Stimulated activated naive CD4-positive, alpha-beta T cell (primary cell): ENCODE measurements around the gene VASN.
A peak's percentile ranks its signal among the peaks of the same experiment; 100 is the strongest.

Experiments used
- DNase-seq, 6 experiments: peaks; one replicate each; lab custom pipeline; 2025; lab: John Stamatoyannopoulos, UW

The VASN gene

GRCh38 chr16:4354512-4355409 is 16.9 kb upstream of the VASN start:
- no peak for DNase-seq

GRCh38 chr16:4356820-4357219 is 14.8 kb upstream of the VASN start:
- no peak for DNase-seq

DNA sequence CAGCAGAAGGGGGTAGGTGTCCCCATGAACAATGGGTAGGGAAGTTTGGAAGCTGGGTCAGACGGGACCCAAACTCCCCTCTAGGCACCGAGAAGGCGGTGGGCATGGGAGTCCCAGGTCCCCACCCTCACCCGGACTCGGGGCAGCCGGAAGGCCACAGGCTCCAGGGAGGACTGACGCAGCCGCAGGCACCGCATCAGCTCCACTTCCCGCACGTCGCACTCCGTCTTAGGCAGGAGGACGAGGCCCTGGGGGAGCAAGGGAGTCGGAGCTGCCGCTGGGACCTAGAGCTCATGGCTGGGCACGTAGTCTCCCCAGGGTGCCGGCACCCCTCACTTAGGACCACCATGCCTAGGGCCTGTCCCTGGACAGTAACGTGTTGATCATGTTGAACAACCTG is 13.4 kb upstream of the VASN start:
- no peak for DNase-seq

- peak in 5 of 6 experiments; percentile 51 to 72 (median 62) for DNase-seq
Measured at GRCh38 chr16:4358831-4359561, 12.7 kb upstream of the VASN start.

- DNase-seq: no peak
Measured at GRCh38 chr16:4359914-4360313, 11.7 kb upstream of the VASN start.

- no peak for DNase-seq
Measured at GRCh38 chr16:4360538-4361021, 11.1 kb upstream of the VASN start.

DNA sequence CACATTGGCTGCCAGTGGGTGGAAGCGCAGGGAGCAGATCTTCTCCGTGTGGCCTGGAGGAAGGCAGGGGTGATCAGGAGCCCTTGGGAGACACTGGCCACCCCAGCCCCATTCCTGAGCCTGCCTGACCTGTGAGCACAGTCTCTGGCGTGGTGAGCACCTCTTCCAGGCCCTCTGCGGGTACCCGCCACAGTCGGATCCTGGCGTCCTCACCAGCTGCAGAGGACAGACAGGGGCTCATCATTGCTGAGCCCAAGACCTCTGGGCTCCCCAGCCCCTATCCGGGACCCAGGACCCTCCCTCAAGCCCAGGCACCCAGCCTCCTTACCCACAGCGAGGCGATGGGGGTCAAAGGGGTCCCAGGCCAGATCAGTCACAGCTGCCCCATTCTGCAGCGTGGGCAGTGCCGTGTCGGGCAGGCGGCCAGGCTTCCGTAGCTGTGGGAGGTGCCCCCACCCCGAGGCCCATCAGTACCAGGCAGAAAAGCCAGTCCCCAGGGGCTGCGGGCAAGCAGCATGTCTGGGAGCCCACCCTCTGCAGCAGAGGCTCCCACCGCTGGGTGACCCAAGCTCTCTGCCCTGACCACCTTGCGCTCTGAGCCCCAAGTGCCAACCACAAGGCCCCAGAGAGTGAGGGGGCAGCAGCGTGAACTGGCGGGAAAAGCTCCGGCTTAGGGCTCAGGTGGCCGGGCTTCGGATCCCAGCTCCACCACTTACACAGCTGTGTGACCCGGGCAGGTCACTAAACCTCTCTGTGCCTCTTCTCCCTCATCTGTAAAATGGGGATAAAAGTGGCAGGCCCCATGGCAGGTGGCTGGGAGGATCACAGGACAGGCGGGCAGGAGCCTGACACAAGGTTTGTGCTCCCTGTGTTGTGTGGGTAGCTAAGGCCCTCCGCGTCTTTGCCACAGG is 10.4 kb upstream of the VASN start:
- no peak for DNase-seq

DNA sequence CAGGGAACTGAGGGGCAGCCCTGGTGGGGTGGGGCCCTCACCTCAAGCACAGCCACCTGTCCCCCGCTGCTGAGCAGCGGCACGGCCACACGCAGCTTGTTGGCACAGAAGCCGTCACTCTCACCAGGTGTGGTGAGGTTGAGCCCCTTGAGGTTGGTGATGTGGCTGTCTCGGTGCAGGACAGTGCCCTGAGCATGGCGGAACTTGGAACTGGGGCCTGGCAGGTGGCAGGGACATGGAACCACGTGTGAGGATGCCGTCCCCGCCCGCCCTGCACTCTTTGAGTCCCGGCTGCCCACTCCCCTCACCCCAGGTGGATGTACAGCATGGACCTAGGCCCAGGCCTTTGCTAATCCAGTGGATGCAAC is 9.7 kb upstream of the VASN start:
- no peak for DNase-seq

GRCh38 chr16:4362476-4363135 is 9.0 kb upstream of the VASN start:
- DNase-seq: no peak

DNA sequence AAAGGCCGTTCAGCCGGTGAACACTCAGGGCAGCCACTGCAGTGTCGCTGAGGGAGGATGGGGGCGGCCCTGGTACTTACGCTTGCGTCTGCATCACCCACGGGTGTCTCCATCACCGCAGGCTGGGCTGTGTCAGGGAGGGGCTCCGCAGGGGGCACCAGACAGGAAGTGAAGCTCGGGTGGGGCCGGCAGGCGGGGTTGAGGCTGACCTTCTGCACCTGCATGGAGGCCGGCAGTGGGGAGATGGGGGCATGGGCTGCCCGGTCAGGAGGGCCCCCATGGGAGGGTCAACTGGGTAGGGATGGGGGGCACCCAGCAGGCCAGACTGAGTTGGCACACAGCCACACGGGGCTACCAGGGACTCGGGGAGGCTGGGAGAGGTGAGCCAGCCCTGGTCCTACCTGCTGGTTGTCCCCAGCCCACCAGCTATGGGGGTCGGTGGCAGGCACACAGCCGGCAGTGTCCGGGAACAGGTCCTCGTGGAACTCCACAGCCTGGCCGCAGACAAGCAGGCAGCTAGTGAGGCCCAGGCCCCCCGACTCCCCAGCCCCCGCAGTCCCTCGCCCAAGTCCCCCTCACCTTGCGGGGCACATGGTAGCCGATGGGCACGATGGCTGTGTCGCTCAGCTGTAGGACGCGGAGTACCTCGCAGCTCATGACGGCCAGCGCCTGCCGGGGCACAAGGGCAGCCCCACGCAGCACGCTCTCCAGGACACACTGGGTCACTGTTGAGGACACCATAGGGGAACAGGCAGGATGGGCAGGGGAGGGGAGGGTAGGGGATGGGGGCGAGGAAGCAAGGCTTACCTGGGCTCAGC is 7.2 kb upstream of the VASN start:
- no peak for DNase-seq

- no peak for DNase-seq
Measured at GRCh38 chr16:4365014-4365406, 6.6 kb upstream of the VASN start.

GRCh38 chr16:4365615-4366014 is 6.0 kb upstream of the VASN start:
- DNase-seq: no peak

GRCh38 chr16:4366016-4366415 is 5.6 kb upstream of the VASN start:
- no peak for DNase-seq

GRCh38 chr16:4367393-4367856 is 4.2 kb upstream of the VASN start:
- DNase-seq: no peak

GRCh38 chr16:4369007-4369733 is 2.5 kb upstream of the VASN start:
- DNase-seq: no peak

- no peak for DNase-seq
Measured at GRCh38 chr16:4370151-4370550, 1.5 kb upstream of the VASN start.

DNA sequence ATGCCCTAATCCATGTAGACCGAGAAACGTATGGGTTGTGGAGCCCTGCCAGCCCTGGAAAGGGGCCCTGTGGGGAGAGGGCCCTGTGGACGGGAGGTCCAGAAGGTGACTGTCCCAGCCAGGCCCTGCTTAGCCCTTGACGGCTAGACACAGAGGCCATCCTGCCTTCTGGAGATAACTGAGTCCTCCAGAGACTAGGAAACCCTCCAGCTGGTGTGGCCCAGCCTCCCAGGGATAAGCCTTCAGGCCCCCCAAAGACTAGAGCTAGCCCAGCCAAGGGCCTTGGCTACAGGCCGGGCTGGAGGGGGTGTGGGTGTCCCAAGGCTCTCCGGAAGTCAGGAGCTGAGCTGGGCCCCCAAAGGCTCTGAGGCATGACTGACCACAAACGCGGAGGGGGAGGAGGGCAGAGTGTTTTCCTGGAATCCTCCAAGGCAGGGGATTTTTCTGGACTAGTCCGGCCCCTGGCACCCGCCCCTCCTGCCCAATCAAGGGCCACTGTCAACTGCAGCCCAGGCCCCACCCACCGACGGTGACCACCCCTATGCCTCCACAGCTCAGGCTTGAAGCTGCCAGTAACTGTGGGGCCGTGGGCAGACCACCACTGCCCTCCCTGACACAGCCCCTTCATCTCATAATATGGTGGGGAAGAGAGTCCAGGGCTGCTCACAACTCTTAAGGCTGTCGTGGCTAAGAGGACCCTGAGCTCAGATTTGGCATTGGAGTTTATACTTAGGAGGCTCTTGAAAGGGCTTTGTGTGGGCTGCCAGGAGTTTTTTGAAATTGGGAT is 885 bp upstream of the VASN start:
- no peak for DNase-seq

- no peak for DNase-seq
Measured at GRCh38 chr16:4372001-4372577, 441 bp downstream of the VASN start.
